IPS-18c (cell line): Measurements from ENCODE around the gene FAM131C.
"Not testable (repeated sequence)": the region's sequence is repeated elsewhere in the genome, so short reads cannot be mapped to it uniquely, and the experiment has no call there.

Experiments used
- H3K4me3 ChIP-seq: 2 replicates; pipeline ENCODE4 v1.7.0; 2013; ENCODE audit warnings: low read depth, mild to moderate bottlenecking, low read length, moderate library complexity; ENCODE audit not compliant: insufficient read depth
- H3K9me3 ChIP-seq: one replicate; pipeline ENCODE4 v1.6.1; 2013; ENCODE audit warnings: mild to moderate bottlenecking, low read length, moderate library complexity; ENCODE audit not compliant: control insufficient read depth, insufficient read depth

Gene FAM131C

GRCh38 chr1:16032388-16033102 is 40.9 kb downstream of the FAM131C start:
- no peaks in the 10 kb centered on the region for H3K9me3 ChIP-seq

GRCh38 chr1:16031551-16031950 is 41.9 kb downstream of the FAM131C start:
- no peak overlapping the region for H3K4me3 ChIP-seq
- no peaks in the 10 kb centered on the region for H3K9me3 ChIP-seq

More at GRCh38 chr1:16032388-16033102, 40.9 kb downstream of the FAM131C start:
- H3K4me3 ChIP-seq: no peak overlapping the region

- Histone ChIP-seq H3K4me3 (no peak overlapping the region), H3K9me3 (no peaks in the 10 kb centered on the region)
These were observed 44.2 kb downstream of the FAM131C start for GRCh38 chr1:16029288-16029687.

- H3K9me3 ChIP-seq, H3K4me3 ChIP-seq: not testable (repeated sequence)
These were observed 44.5 kb downstream of the FAM131C start for GRCh38 chr1:16029003-16029268.

- Histone ChIP-seq H3K4me3 (no peak overlapping the region), H3K9me3 (no peaks in the 10 kb centered on the region)
These were observed 45.0 kb downstream of the FAM131C start for GRCh38 chr1:16028237-16029002.

- H3K4me3 ChIP-seq: peak overlapping the region; percentile 32; the same call in 1 of the 2 replicates
- H3K9me3 ChIP-seq: no peaks in the 10 kb centered on the region
These were observed 46.5 kb downstream of the FAM131C start for GRCh38 chr1:16026723-16027484.

- H3K4me3 ChIP-seq: peak overlapping the region; percentile 28; the same call in 1 of the 2 replicates
- not testable (repeated sequence) for H3K9me3 ChIP-seq
These were observed 47.1 kb downstream of the FAM131C start for GRCh38 chr1:16026302-16026701.

GRCh38 chr1:16023050-16023653 is 50.3 kb downstream of the FAM131C start:
- Histone ChIP-seq H3K9me3 (no peaks in the 10 kb centered on the region), H3K4me3 (no peak overlapping the region)

GRCh38 chr1:16022393-16022792 is 51.1 kb downstream of the FAM131C start:
- no peak overlapping the region for H3K4me3 ChIP-seq
- no peaks in the 10 kb centered on the region for H3K9me3 ChIP-seq

GRCh38 chr1:16021681-16022080 is 51.8 kb downstream of the FAM131C start, which contains the start of gene CLCNKA:
Gene CLCNKA, plus strand, starts transcription at chr1:16022036. Its CDS starts 584 bp downstream, at chr1:16022620.
- Histone ChIP-seq H3K4me3 (no peak within 1 kb of the TSS), H3K9me3 (no peaks in the 10 kb centered on the region)

GRCh38 chr1:16020878-16021277 is 52.6 kb downstream of the FAM131C start:
- H3K4me3 ChIP-seq, H3K9me3 ChIP-seq: not testable (repeated sequence)

- Histone ChIP-seq H3K9me3 (no peaks in the 10 kb centered on the region), H3K4me3 (no peak overlapping the region)
These were observed 53.1 kb downstream of the FAM131C start for GRCh38 chr1:16020325-16020724.

- no peak overlapping the region for H3K4me3 ChIP-seq
- H3K9me3 ChIP-seq: no peaks in the 10 kb centered on the region
These were observed 53.7 kb downstream of the FAM131C start for GRCh38 chr1:16019644-16020277.

GRCh38 chr1:16018749-16019643 is 54.5 kb downstream of the FAM131C start:
- no peaks in the 10 kb centered on the region for H3K9me3 ChIP-seq
- no peak overlapping the region for H3K4me3 ChIP-seq

GRCh38 chr1:16018308-16018707 is 55.1 kb downstream of the FAM131C start:
- H3K4me3 ChIP-seq: no peak overlapping the region
- no peaks in the 10 kb centered on the region for H3K9me3 ChIP-seq
